ENCODE data around the gene PAM.

GRCh38 chr5:102753889-102754766 is 977 bp upstream of the PAM start:
- TF ChIP-seq, protein P1, sequence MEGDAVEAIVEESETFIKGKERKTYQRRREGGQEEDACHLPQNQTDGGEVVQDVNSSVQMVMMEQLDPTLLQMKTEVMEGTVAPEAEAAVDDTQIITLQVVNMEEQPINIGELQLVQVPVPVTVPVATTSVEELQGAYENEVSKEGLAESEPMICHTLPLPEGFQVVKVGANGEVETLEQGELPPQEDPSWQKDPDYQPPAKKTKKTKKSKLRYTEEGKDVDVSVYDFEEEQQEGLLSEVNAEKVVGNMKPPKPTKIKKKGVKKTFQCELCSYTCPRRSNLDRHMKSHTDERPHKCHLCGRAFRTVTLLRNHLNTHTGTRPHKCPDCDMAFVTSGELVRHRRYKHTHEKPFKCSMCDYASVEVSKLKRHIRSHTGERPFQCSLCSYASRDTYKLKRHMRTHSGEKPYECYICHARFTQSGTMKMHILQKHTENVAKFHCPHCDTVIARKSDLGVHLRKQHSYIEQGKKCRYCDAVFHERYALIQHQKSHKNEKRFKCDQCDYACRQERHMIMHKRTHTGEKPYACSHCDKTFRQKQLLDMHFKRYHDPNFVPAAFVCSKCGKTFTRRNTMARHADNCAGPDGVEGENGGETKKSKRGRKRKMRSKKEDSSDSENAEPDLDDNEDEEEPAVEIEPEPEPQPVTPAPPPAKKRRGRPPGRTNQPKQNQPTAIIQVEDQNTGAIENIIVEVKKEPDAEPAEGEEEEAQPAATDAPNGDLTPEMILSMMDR (IDR thresholded peaks at IDR 0.05; ENCODE audit: poor library complexity, severe bottlenecking), result no peak
- TF ChIP-seq, protein P2, sequence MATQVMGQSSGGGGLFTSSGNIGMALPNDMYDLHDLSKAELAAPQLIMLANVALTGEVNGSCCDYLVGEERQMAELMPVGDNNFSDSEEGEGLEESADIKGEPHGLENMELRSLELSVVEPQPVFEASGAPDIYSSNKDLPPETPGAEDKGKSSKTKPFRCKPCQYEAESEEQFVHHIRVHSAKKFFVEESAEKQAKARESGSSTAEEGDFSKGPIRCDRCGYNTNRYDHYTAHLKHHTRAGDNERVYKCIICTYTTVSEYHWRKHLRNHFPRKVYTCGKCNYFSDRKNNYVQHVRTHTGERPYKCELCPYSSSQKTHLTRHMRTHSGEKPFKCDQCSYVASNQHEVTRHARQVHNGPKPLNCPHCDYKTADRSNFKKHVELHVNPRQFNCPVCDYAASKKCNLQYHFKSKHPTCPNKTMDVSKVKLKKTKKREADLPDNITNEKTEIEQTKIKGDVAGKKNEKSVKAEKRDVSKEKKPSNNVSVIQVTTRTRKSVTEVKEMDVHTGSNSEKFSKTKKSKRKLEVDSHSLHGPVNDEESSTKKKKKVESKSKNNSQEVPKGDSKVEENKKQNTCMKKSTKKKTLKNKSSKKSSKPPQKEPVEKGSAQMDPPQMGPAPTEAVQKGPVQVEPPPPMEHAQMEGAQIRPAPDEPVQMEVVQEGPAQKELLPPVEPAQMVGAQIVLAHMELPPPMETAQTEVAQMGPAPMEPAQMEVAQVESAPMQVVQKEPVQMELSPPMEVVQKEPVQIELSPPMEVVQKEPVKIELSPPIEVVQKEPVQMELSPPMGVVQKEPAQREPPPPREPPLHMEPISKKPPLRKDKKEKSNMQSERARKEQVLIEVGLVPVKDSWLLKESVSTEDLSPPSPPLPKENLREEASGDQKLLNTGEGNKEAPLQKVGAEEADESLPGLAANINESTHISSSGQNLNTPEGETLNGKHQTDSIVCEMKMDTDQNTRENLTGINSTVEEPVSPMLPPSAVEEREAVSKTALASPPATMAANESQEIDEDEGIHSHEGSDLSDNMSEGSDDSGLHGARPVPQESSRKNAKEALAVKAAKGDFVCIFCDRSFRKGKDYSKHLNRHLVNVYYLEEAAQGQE (IDR thresholded peaks at IDR 0.05; ENCODE audit: borderline replicate concordance), result no peak
- TF ChIP-seq RAD21 (conservative IDR thresholded peaks at IDR 0.05), result no peak
- no peak for TF ChIP-seq POLR2AphosphoS5 (IDR thresholded peaks at IDR 0.05)
- no peak for TF ChIP-seq TAF1 (IDR thresholded peaks at IDR 0.05; ENCODE audit: low read depth)
- no peak for TF ChIP-seq SMC3 (conservative IDR thresholded peaks at IDR 0.05; ENCODE audit: poor library complexity)
- no peak for TF ChIP-seq EZH2 (IDR thresholded peaks at IDR 0.05; ENCODE audit: borderline replicate concordance, insufficient read depth, low read length, poor library complexity, severe bottlenecking)

Measured in neural cell (in vitro differentiated cells).